ENCODE data around the gene FBLN1. TPM values are rescaled to one million over a fixed set of nuclear protein-coding genes. Genes with fewer than 3 reads are reported as not detected.

The FBLN1 gene
- total and polyA plus RNA-seq, 2 donors (not counting 1 experiment from before 2014, with no cell fraction given) = not detected

- H3K4me3 ChIP-seq (ENCODE audit: control extremely low read depth in 1 of 5, extremely low read depth in 1 of 5, insufficient read depth in 1 of 5, low read depth in 2 of 5, low read length in 4 of 5) = no peak overlapping the region
- POLR2A ChIA-PET = no interaction called here
- 19% methylated on average over 49 of the region's 54 CpGs for WGBS (ENCODE audit: insufficient coverage)
- H3K9me3 Mint-ChIP-seq (ENCODE audit: insufficient read depth) = no peaks in the 10 kb centered on the region
- H4K20me1 ChIP-seq (ENCODE audit: control insufficient read depth, insufficient read depth, low read length, poor library complexity, severe bottlenecking) = no peaks in the 10 kb centered on the region
- H3K27me3 ChIP-seq (replicated peaks in 1 of 4; ENCODE audit: control extremely low read depth in 1 of 4, control insufficient read depth in 3 of 4, insufficient read depth in 4 of 4, low read length in 3 of 4) = peaks cover 0 to 30% (median 8%) of the 10 kb centered on the region in 4 experiments
- H3K27ac Mint-ChIP-seq = no peak overlapping the region
- no peaks in the 10 kb centered on the region for H3K36me3 ChIP-seq (replicated peaks in 1 of 2; ENCODE audit: control extremely low read depth in 1 of 2, control insufficient read depth in 1 of 2, extremely low read depth in 1 of 2, insufficient read depth in 2 of 2, low read length in 1 of 2)
- DNase-seq (peak; percentile 80), ATAC-seq (ENCODE audit: low read depth) (peak; percentile 95)
- H3K4me2 ChIP-seq (replicated peaks; ENCODE audit: low read depth, low read length, poor library complexity, severe bottlenecking) = peak overlapping the region; percentile 52
- TF ChIP-seq EZH2 (IDR thresholded peaks at IDR 0.05; ENCODE audit: borderline replicate concordance, insufficient read depth, low read depth, low read length, poor library complexity, severe bottlenecking) = no peak
- TF ChIP-seq, protein P1, sequence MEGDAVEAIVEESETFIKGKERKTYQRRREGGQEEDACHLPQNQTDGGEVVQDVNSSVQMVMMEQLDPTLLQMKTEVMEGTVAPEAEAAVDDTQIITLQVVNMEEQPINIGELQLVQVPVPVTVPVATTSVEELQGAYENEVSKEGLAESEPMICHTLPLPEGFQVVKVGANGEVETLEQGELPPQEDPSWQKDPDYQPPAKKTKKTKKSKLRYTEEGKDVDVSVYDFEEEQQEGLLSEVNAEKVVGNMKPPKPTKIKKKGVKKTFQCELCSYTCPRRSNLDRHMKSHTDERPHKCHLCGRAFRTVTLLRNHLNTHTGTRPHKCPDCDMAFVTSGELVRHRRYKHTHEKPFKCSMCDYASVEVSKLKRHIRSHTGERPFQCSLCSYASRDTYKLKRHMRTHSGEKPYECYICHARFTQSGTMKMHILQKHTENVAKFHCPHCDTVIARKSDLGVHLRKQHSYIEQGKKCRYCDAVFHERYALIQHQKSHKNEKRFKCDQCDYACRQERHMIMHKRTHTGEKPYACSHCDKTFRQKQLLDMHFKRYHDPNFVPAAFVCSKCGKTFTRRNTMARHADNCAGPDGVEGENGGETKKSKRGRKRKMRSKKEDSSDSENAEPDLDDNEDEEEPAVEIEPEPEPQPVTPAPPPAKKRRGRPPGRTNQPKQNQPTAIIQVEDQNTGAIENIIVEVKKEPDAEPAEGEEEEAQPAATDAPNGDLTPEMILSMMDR (IDR thresholded peaks at IDR 0.05) = peak; percentile 98
- no peak overlapping the region for H3K4me3 Mint-ChIP-seq
- no peak overlapping the region for H3K9ac ChIP-seq (ENCODE audit: low read length)
- H3K4me1 Mint-ChIP-seq = peaks cover 6% of the 10 kb centered on the region
- H3K9me3 ChIP-seq (ENCODE audit: control extremely low read depth in 1 of 3, control insufficient read depth in 2 of 3, insufficient read depth in 1 of 3, low read length in 2 of 3) = peaks cover 0 to 7% (median 0%) of the 10 kb centered on the region in 3 donors
- H2AFZ ChIP-seq (ENCODE audit: insufficient read depth, low read depth, low read length, poor library complexity, severe bottlenecking) = peak overlapping the region; percentile 55
- H3K27me3 Mint-ChIP-seq = peaks cover 54% of the 10 kb centered on the region
- CTCF ChIA-PET = interaction anchor here (0.7 to 2.8 kb wide), 14 partner anchors 10 to 361 kb away, joined by 3 to 25 read pairs (median 4); no protein-coding TSS in a partner anchor
- intact Hi-C loops (cut with micrococcal nuclease) = loop anchor here (1.0 kb wide), 1 partner anchor 219 kb away; no protein-coding TSS in a partner anchor
- no peak overlapping the region for H3K27ac ChIP-seq (ENCODE audit: low read length in 2 of 2)
- H3K79me2 ChIP-seq (ENCODE audit: control insufficient read depth, insufficient read depth, low read length) = no peaks in the 10 kb centered on the region
- peaks cover 7 to 8% of the 10 kb centered on the region in 2 donors for H3K4me1 ChIP-seq (ENCODE audit: control insufficient read depth in 2 of 2, insufficient read depth in 2 of 2, low read length in 2 of 2)
Observed at GRCh38 chr22:45645526-45646414, 143.1 kb downstream of the FBLN1 start.

All from B cell (primary cell).